HepG2 (cell line): Measurements from ENCODE around the gene TOMM20. TPM values are rescaled to one million over a fixed set of nuclear protein-coding genes. Genes with fewer than 3 reads are reported as not detected.
A peak's percentile ranks its signal among the peaks of the same experiment; 100 is the strongest.
"Not testable (repeated sequence)": the region's sequence is repeated elsewhere in the genome, so short reads cannot be mapped to it uniquely, and the experiment has no call there.

ENCODE experiments used
- ATAC-seq: fragments of 200-7000 bp; cut with Tn5 transposase; 3 replicates; pipeline ENCODE4 v1.9.1; 2020; ENCODE audit warnings: mild to moderate bottlenecking, moderate library complexity
- BruUV-seq: library from RNA; stranded (reverse); fragments of 400-500 nt; replicated peaks from 2 replicates; lab custom pipeline; 2021; lab: Mats Ljungman, UMichigan
- CTCF ChIA-PET: fragments of 300-600 bp; formaldehyde crosslinking; extraction: SDS; loops from one replicate; lab custom pipeline; 2021; ENCODE audit warnings: low total read pairs, inconsistent platforms, low intra/inter-chr PET ratio; lab: Yijun Ruan, JAX
- POLR2A ChIA-PET: fragments of 350-600 bp; sonication (Branson Sonifier 250); formaldehyde crosslinking; loops from one replicate; lab custom pipeline; 2020; ENCODE audit warnings: antibody characterized with exemption, inconsistent platforms; lab: Yijun Ruan, JAX
- DNase-seq: peaks from one replicate; pipeline ENCODE4 v3.0.0-alpha.2; 2015; ENCODE audit warnings: low spot score
- FAIRE-seq: peaks from 3 replicates; lab custom pipeline; 2011; peaks lifted over from hg19 to GRCh38; lab: Jason Lieb, UNC
- H2AFZ ChIP-seq: one replicate; pipeline ENCODE4 v1.6.1; 2011; ENCODE audit warnings: low read length, inconsistent platforms
- H3K27ac ChIP-seq: fragments of 300-600 bp; 3 replicates; pipeline ENCODE4 v1.8.0; 2011; ENCODE audit warnings: mixed run types, mild to moderate bottlenecking, mixed read lengths, low read length, inconsistent platforms; ENCODE audit not compliant: insufficient read depth; ENCODE audit errors: extremely low read length
- H3K27me3 ChIP-seq, 2 experiments: fragments of 200-600 bp in 1 of 2; 2 replicates in 1 of 2; 3 replicates in 1 of 2; pipeline versions ENCODE4 v1.6.0 to v1.8.0; 2011; ENCODE audit warnings: low read length in 2 of 2, mild to moderate bottlenecking in 2 of 2, moderate library complexity in 2 of 2, inconsistent platforms in 1 of 2; ENCODE audit not compliant: insufficient read depth in 2 of 2, control insufficient read depth in 1 of 2
- H3K36me3 ChIP-seq, 2 experiments: fragments of 200-600 bp in 1 of 2; replicated peaks in 1 of 2; 2 replicates in 1 of 2; 3 replicates in 1 of 2; pipeline versions ENCODE4 v1.5.1 to v1.8.0; 2011; ENCODE audit warnings: low read length in 2 of 2, inconsistent platforms in 1 of 2; ENCODE audit not compliant: insufficient read depth in 2 of 2, control insufficient read depth in 1 of 2
- H3K4me1 ChIP-seq: 2 replicates; pipeline ENCODE4 v1.5.1; 2012; ENCODE audit warnings: low read length, inconsistent platforms; ENCODE audit not compliant: insufficient read depth
- H3K4me2 ChIP-seq: 2 replicates; pipeline ENCODE4 v1.6.0; 2011; ENCODE audit warnings: low read depth, low read length, inconsistent platforms
- H3K4me3 ChIP-seq, 3 experiments: fragments of 200-600 bp in 1 of 3; sonication (generic), shearing (Covaris generic) in 1 of 3; replicated peaks in 1 of 3; 2 replicates each; pipeline ENCODE4 v1.5.1; 2011 to 2016; ENCODE audit warnings: low read length in 3 of 3, inconsistent platforms in 2 of 3, low read depth in 2 of 3, mild to moderate bottlenecking in 2 of 3, control low read depth in 1 of 3, mixed read lengths in 1 of 3; ENCODE audit not compliant: insufficient read depth in 1 of 3
- H3K79me2 ChIP-seq: one replicate; pipeline ENCODE4 v1.6.1; 2011; ENCODE audit warnings: low read length, inconsistent platforms; ENCODE audit not compliant: insufficient read depth
- H3K9ac ChIP-seq: 2 replicates; pipeline ENCODE4 v1.6.0; 2011; ENCODE audit warnings: mild to moderate bottlenecking, low read depth, low read length, inconsistent platforms; ENCODE audit not compliant: insufficient read depth
- H3K9me3 ChIP-seq: 2 replicates; pipeline ENCODE4 v1.5.1; 2012; ENCODE audit warnings: mild to moderate bottlenecking, low read length
- H4K20me1 ChIP-seq: 2 replicates; pipeline ENCODE4 v1.6.0; 2011; ENCODE audit warnings: inconsistent platforms, mild to moderate bottlenecking, low read length, moderate library complexity; ENCODE audit not compliant: insufficient read depth
- HDAC2 ChIP-seq: sonication (generic); formaldehyde crosslinking; IDR thresholded peaks from 2 replicates; pipeline ENCODE4 v1.4.0; 2020; ENCODE audit warnings: missing genetic modification reagents
- SOX13 ChIP-seq, 3 experiments: fragments of 450-650 bp in 1 of 3; sonication (generic) in 1 of 3; formaldehyde crosslinking in 1 of 3; IDR thresholded peaks in 2 of 3; conservative IDR thresholded peaks in 1 of 3; 2 replicates each; pipeline versions ENCODE4 v1.5.0 to v1.6.1; 2016 to 2020; ENCODE audit warnings: antibody characterized with exemption in 1 of 3, mild to moderate bottlenecking in 1 of 3, missing compliant biosample characterization in 1 of 3, missing genetic modification reagents in 1 of 3, moderate library complexity in 1 of 3
- TEAD3 ChIP-seq: optimal IDR thresholded peaks from 2 replicates; pipeline ENCODE3; 2016; ENCODE audit warnings: borderline replicate concordance
- ZNF460 ChIP-seq: sonication (generic); formaldehyde crosslinking; IDR thresholded peaks from 2 replicates; pipeline ENCODE4 v1.5.1; 2020; ENCODE audit warnings: missing genetic modification reagents, mild to moderate bottlenecking, borderline replicate concordance
- WGBS: methylation state at CpG from one replicate; pipeline ENCODE4 v1.1.6; 2017; ENCODE audit warnings: low lambda C conversion rate; 5-methylcytosine and 5-hydroxymethylcytosine counted together
- in situ Hi-C: cut with HindIII; loops from 2 replicates; pipeline ENCODE4 v1.10.0; 2017; ENCODE audit warnings: low pct_unique_long_range_greater_than_20kb; ENCODE audit not compliant: extremely low pct_ligation_motif_present
- intact Hi-C: fragments of 100-400 bp; cut with micrococcal nuclease; formaldehyde crosslinking; loops from one replicate; pipeline ENCODE4 v1.10.0; 2022; ENCODE audit not compliant: unreplicated experiment
- polyA plus RNA-seq, 8 experiments: library from polyadenylated mRNA; depleted of rRNA in 3 of 8; stranded (reverse) in 7 of 8; unstranded in 1 of 8; fragments of >200 nt; fragmentation: Illumina TruSeq in 4 of 8; extraction: Trizol in 4 of 8; gene quantifications; 2 replicates each; pipeline versions ENCODE4 v1.2.1 to v1.2.3, GENCODE V29; 2011 to 2016; ENCODE audit warnings: low read depth in 4 of 8, missing spikeins in 1 of 8, mixed read lengths in 1 of 8; ENCODE audit not compliant: insufficient read depth in 1 of 8
- total RNA-seq, 5 experiments: library from RNA; depleted of rRNA; stranded (reverse); fragments of >200 nt; fragmentation: Illumina TruSeq; extraction: Trizol; gene quantifications; 2 replicates each; pipeline ENCODE4 v1.2.3, GENCODE V29; 2016; ENCODE audit warnings: low read depth in 1 of 5
- TF ChIP-seq, protein P1 (sequence below): sonication (generic); formaldehyde crosslinking; IDR thresholded peaks from 2 replicates; pipeline ENCODE4 v1.4.0; 2020; ENCODE audit warnings: mild to moderate bottlenecking, missing genetic modification reagents

TOMM20 gene
- total and polyA plus RNA-seq, 2 of the 13 experiments (the other 11 are each of a cell fraction or from before 2014, with no cell fraction given) = 153 to 376 TPM

- TF ChIP-seq ZNF460 (CRISPR knock-in tag) (peak; percentile 52; the same call in 1 of the 2 replicates), HDAC2 (CRISPR knock-in tag) (0 out of 2 replicates have a peak, but pooled peaks have one; percentile 11), TEAD3 (peak; percentile 9), SOX13 (CRISPR knock-in tag; conservative IDR thresholded peaks at IDR 0.05 in 1 of 2, IDR thresholded peaks at IDR 0.05 in 1 of 2) (peak in 1 of 2 experiments; percentile 66; a peak in 1 of 4 replicates)
- TF ChIP-seq SOX13 (IDR thresholded peaks at IDR 0.05) = not testable (repeated sequence)
Measured at GRCh38 chr1:235085411-235086117, 43.1 kb downstream of the TOMM20 start (continued).

DNA sequence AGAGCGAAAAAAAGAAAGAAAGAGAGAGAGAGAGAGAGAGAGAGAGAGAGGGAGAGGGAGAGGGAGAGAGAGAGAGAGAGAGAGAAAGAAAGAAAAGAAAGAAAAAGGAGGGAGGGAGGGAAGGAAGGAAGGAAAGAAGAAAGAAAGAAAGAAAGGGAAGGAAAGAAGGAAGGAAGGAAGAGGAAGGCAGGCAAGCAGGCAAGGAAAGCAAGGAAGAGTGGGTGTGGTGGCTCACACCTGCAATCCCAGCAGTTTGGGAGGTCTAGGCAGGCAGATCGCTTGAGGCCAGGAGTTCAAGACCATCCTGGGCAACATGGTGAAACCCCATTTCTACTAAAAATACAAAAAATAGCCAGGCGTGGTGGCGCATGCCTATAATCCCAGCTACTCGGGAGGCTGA is 47.8 kb downstream of the TOMM20 start:
- H3K27ac ChIP-seq, BruUV-seq, H3K79me2 ChIP-seq, H3K27me3 ChIP-seq, DNase-seq, H4K20me1 ChIP-seq, FAIRE-seq, H3K36me3 ChIP-seq, H3K9ac ChIP-seq, H3K4me2 ChIP-seq, ATAC-seq, H3K9me3 ChIP-seq, H2AFZ ChIP-seq, CTCF ChIA-PET, H3K4me3 ChIP-seq: not testable (repeated sequence)
- intact Hi-C loops = loop anchor here (10.0 kb wide), 1 partner anchor 326 kb away; no protein-coding TSS in a partner anchor
- in situ Hi-C loops = loop anchor here (5.0 to 10.0 kb wide), 3 partner anchors 103 to 356 kb away; no protein-coding TSS in a partner anchor
- TF ChIP-seq, protein P1, sequence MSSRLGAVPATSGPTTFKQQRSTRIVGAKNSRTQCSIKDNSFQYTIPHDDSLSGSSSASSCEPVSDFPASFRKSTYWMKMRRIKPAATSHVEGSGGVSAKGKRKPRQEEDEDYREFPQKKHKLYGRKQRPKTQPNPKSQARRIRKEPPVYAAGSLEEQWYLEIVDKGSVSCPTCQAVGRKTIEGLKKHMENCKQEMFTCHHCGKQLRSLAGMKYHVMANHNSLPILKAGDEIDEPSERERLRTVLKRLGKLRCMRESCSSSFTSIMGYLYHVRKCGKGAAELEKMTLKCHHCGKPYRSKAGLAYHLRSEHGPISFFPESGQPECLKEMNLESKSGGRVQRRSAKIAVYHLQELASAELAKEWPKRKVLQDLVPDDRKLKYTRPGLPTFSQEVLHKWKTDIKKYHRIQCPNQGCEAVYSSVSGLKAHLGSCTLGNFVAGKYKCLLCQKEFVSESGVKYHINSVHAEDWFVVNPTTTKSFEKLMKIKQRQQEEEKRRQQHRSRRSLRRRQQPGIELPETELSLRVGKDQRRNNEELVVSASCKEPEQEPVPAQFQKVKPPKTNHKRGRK (CRISPR knock-in tag) = peak; percentile 71; the same call in 1 of the 2 replicates
- 99% methylated on average over 5 of the region's 5 CpGs for WGBS
- H3K4me1 ChIP-seq = peaks cover 86% of the 10 kb centered on the region
- POLR2A ChIA-PET = interaction anchor here (2.6 to 7.8 kb wide), 2 partner anchors 12 to 105 kb away, joined by 15 to 117 read pairs; no protein-coding TSS in a partner anchor

GRCh38 chr1:235080297-235080657 is 48.4 kb downstream of the TOMM20 start:
- WGBS = 95% methylated on average over 4 of the region's 4 CpGs
- CTCF ChIA-PET, H3K4me2 ChIP-seq, H3K4me3 ChIP-seq, BruUV-seq, H3K27me3 ChIP-seq, H3K9me3 ChIP-seq, H4K20me1 ChIP-seq, H3K36me3 ChIP-seq, H3K27ac ChIP-seq, H3K9ac ChIP-seq, FAIRE-seq, DNase-seq, ATAC-seq, H2AFZ ChIP-seq, H3K79me2 ChIP-seq: not testable (repeated sequence)
- peaks cover 86% of the 10 kb centered on the region for H3K4me1 ChIP-seq
- in situ Hi-C loops = loop anchor here (5.0 to 10.0 kb wide), 3 partner anchors 103 to 355 kb away; no protein-coding TSS in a partner anchor
- POLR2A ChIA-PET = interaction anchor here (1.4 to 7.8 kb wide), 6 partner anchors 11 to 470 kb away, joined by 3 to 117 read pairs (median 10); partner anchors contain the start of gene IRF2BP2
- intact Hi-C loops = loop anchor here (10.0 kb wide), 1 partner anchor 325 kb away; no protein-coding TSS in a partner anchor
